GM12892 (cell line): ENCODE measurements around the gene DRAXIN.

ENCODE experiments used
- POLR2AphosphoS5 ChIP-seq: IDR thresholded peaks from 2 replicates; pipeline ENCODE4 v1.6.1; 2011; ENCODE audit warnings: low read depth, low read length, control low read depth
- TAF1 ChIP-seq: IDR thresholded peaks from 2 replicates; pipeline ENCODE4 v1.6.1; 2011; ENCODE audit warnings: low read depth, mild to moderate bottlenecking, control low read depth, low read length, borderline replicate concordance

DNA sequence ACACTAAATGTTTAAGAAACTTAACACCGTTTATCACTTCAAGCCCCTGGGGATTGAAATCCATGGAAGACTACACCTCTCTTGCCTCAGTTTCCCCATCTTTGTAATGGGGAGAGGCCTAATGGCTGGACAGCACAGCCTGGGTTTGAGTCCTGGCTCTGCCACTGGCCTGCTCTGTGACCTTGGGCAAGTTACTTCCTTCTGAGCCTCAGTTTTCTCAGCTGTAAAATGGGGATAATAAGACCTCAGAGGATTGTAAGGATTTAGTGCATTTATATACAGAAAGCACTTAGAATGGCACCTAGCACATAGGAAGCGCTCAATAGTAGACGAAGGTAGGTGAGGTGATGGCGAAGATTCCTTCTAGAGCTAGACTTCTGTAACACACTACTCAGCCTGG lies 50.0 kb downstream of the DRAXIN start:
- TF ChIP-seq TAF1 (no peak), POLR2AphosphoS5 (no peak)
